IMR-90 (cell line): ENCODE data around the gene OPN4. TPM values are rescaled to one million over a fixed set of nuclear protein-coding genes. Genes with fewer than 3 reads are reported as not detected.

Experiments used
- ATAC-seq: fragments of 200-7000 bp; cut with Tn5 transposase; 2 replicates; pipeline ENCODE4 v1.9.1; 2020; ENCODE audit warnings: low read depth, mild to moderate bottlenecking, moderate library complexity
- BruUV-seq: library from RNA; stranded (reverse); fragments of 400-500 nt; replicated peaks from 2 replicates; lab custom pipeline; 2021; lab: Mats Ljungman, UMichigan
- CTCF ChIA-PET: fragments of 300-600 bp; formaldehyde crosslinking; extraction: SDS; loops from one replicate; lab custom pipeline; 2021; ENCODE audit warnings: antibody characterized with exemption; lab: Yijun Ruan, JAX
- POLR2A ChIA-PET: fragments of 300-600 bp; sonication (Branson Sonifier 250); formaldehyde crosslinking; loops from one replicate; lab custom pipeline; 2022; ENCODE audit warnings: antibody characterized with exemption; ENCODE audit not compliant: unreplicated experiment; lab: Charles Lee
- DNase-seq: peaks from one replicate; pipeline ENCODE4 v3.0.0; 2013
- H2AFZ ChIP-seq: replicated peaks from 2 replicates; pipeline ENCODE3; 2013; ENCODE audit warnings: low read length, mild to moderate bottlenecking; ENCODE audit not compliant: poor library complexity
- H2AK5ac ChIP-seq: 2 replicates; pipeline ENCODE4 v1.6.1; 2013; ENCODE audit warnings: low read depth, low read length, inconsistent platforms
- H2AK9ac ChIP-seq: replicated peaks from 2 replicates; pipeline ENCODE3; 2013; ENCODE audit warnings: mild to moderate bottlenecking, low read depth, low read length, moderate library complexity; ENCODE audit not compliant: poor library complexity
- H2BK120ac ChIP-seq: 2 replicates; pipeline ENCODE4 v1.6.1; 2013; ENCODE audit warnings: low read depth, low read length, inconsistent platforms
- H2BK15ac ChIP-seq: 3 replicates; pipeline ENCODE4 v1.6.1; 2013; ENCODE audit warnings: low read depth, low read length, inconsistent platforms
- H2BK20ac ChIP-seq: 2 replicates; pipeline ENCODE4 v1.6.1; 2013; ENCODE audit warnings: low read depth, mild to moderate bottlenecking, inconsistent platforms, low read length, moderate library complexity
- H2BK5ac ChIP-seq: 2 replicates; pipeline ENCODE4 v1.6.1; 2013; ENCODE audit warnings: mild to moderate bottlenecking, low read depth, low read length, inconsistent platforms; ENCODE audit not compliant: poor library complexity, severe bottlenecking
- H3K14ac ChIP-seq: replicated peaks from 2 replicates; pipeline ENCODE4 v1.6.1; 2013; ENCODE audit warnings: low read depth, low read length, inconsistent platforms
- H3K18ac ChIP-seq: 2 replicates; pipeline ENCODE4 v1.6.1; 2013; ENCODE audit warnings: low read depth, low read length, control low read depth
- H3K23ac ChIP-seq: 2 replicates; pipeline ENCODE4 v1.6.1; 2013; ENCODE audit warnings: low read depth, low read length, inconsistent platforms
- H3K27ac ChIP-seq: 2 replicates; pipeline ENCODE4 v1.5.1; 2013; ENCODE audit warnings: mild to moderate bottlenecking, control low read depth, low read length; ENCODE audit not compliant: insufficient read depth
- H3K27me3 ChIP-seq: 2 replicates; pipeline ENCODE4 v1.6.1; 2013; ENCODE audit warnings: low read length; ENCODE audit not compliant: control insufficient read depth, insufficient read depth
- H3K36me3 ChIP-seq: 2 replicates; pipeline ENCODE4 v1.6.1; 2013; ENCODE audit warnings: low read length, mixed read lengths; ENCODE audit not compliant: control insufficient read depth, insufficient read depth
- H3K4ac ChIP-seq: 2 replicates; pipeline ENCODE4 v1.6.1; 2013; ENCODE audit warnings: low read depth, low read length, inconsistent platforms
- H3K4me1 ChIP-seq: 2 replicates; pipeline ENCODE4 v1.6.1; 2013; ENCODE audit warnings: low read length, mixed read lengths; ENCODE audit not compliant: control insufficient read depth, insufficient read depth
- H3K4me2 ChIP-seq: 2 replicates; pipeline ENCODE4 v1.6.1; 2013; ENCODE audit warnings: low read depth, mild to moderate bottlenecking, control low read depth, low read length, moderate library complexity
- H3K4me3 ChIP-seq: 2 replicates; pipeline ENCODE4 v1.5.1; 2013; ENCODE audit warnings: low read depth, mild to moderate bottlenecking, control low read depth, low read length, moderate library complexity; ENCODE audit not compliant: insufficient read depth
- H3K56ac ChIP-seq: 2 replicates; pipeline ENCODE4 v1.6.1; 2013; ENCODE audit warnings: low read length, inconsistent platforms; ENCODE audit not compliant: insufficient read depth; ENCODE audit errors: extremely low read depth
- H3K79me1 ChIP-seq, 2 experiments: 2 replicates each; pipeline ENCODE4 v1.6.1; 2013; ENCODE audit warnings: low read length in 2 of 2, inconsistent platforms in 1 of 2, low read depth in 1 of 2
- H3K9ac ChIP-seq: 2 replicates; pipeline ENCODE4 v1.6.1; 2013; ENCODE audit warnings: low read depth, low read length, control low read depth
- H3K9me1 ChIP-seq: 2 replicates; pipeline ENCODE4 v1.6.1; 2013; ENCODE audit warnings: low read length, inconsistent platforms; ENCODE audit not compliant: insufficient read depth
- H3K9me3 ChIP-seq: 2 replicates; pipeline ENCODE4 v1.6.1; 2013; ENCODE audit warnings: low read length; ENCODE audit not compliant: control insufficient read depth, insufficient read depth
- H4K20me1 ChIP-seq: 2 replicates; pipeline ENCODE4 v1.6.1; 2013; ENCODE audit warnings: low read length, inconsistent platforms; ENCODE audit not compliant: insufficient read depth
- H4K5ac ChIP-seq: 2 replicates; pipeline ENCODE4 v1.6.1; 2013; ENCODE audit warnings: mild to moderate bottlenecking, low read depth, low read length, control low read depth
- H4K8ac ChIP-seq, 2 experiments: 2 replicates each; pipeline ENCODE4 v1.6.1; 2013; ENCODE audit warnings: low read depth in 2 of 2, low read length in 2 of 2, control low read depth in 1 of 2, inconsistent platforms in 1 of 2
- H4K91ac ChIP-seq: 2 replicates; pipeline ENCODE4 v1.6.1; 2013; ENCODE audit warnings: low read depth, low read length, inconsistent platforms; ENCODE audit not compliant: insufficient read depth
- BHLHE40 ChIP-seq: fragments of 150-350 bp; IDR thresholded peaks from 2 replicates; pipeline ENCODE4 v1.6.1; 2016; ENCODE audit warnings: mild to moderate bottlenecking, low read depth, low read length
- CEBPB ChIP-seq: IDR thresholded peaks from 2 replicates; pipeline ENCODE4 v1.6.1; 2012; ENCODE audit warnings: low read depth, low read length, improper control_type of control experiment
- CHD1 ChIP-seq: IDR thresholded peaks from 2 replicates; pipeline ENCODE4 v1.6.1; 2012; ENCODE audit warnings: low read depth, low read length, improper control_type of control experiment
- FOS ChIP-seq: fragments of 150-350 bp; IDR thresholded peaks from 2 replicates; pipeline ENCODE4 v1.6.1; 2016; ENCODE audit warnings: low read depth, low read length
- RFX5 ChIP-seq: IDR thresholded peaks from 2 replicates; pipeline ENCODE4 v1.8.0; 2012; ENCODE audit warnings: low read depth, mild to moderate bottlenecking, low read length, moderate library complexity
- SMC3 ChIP-seq: fragments of 150-350 bp; IDR thresholded peaks from 2 replicates; pipeline ENCODE4 v1.6.1; 2016; ENCODE audit warnings: low read depth, mild to moderate bottlenecking, antibody characterized with exemption, low read length, moderate library complexity
- WGBS, 2 experiments: methylation state at CpG; one replicate each; pipeline versions ENCODE4 v1.1.5 to v1.1.7; 2013; ENCODE audit warnings: missing lambda C conversion rate in 2 of 2; ENCODE audit not compliant: insufficient read length in 1 of 2; ENCODE audit errors: extremely low coverage in 2 of 2; 5-methylcytosine and 5-hydroxymethylcytosine counted together
- dilution Hi-C: fragments of 300-500 bp; cut with HindIII; formaldehyde crosslinking; loops from one replicate; pipeline ENCODE4 v1.14.3; 2018; ENCODE audit warnings: low sequenced_read_pairs; ENCODE audit not compliant: unreplicated experiment
- in situ Hi-C: fragments of 300-500 bp; cut with MboI; formaldehyde crosslinking; loops from 3 replicates; pipeline ENCODE4 v1.14.3; 2019; ENCODE audit warnings: low sequenced_read_pairs, inconsistent platforms, mixed read lengths
- intact Hi-C: fragments of 100-400 bp; cut with micrococcal nuclease; formaldehyde crosslinking; loops from 2 replicates; pipeline ENCODE4 v1.10.0; 2022
- polyA plus RNA-seq, 3 experiments: library from polyadenylated mRNA; depleted of rRNA; stranded (reverse); fragments of >200 nt; gene quantifications; 2 replicates each; pipeline ENCODE4 v1.2.3, GENCODE V29; 2012; ENCODE audit warnings: low replicate concordance in 1 of 3
- total RNA-seq: library from RNA; depleted of rRNA; stranded (reverse); fragments of >200 nt; gene quantifications from 2 replicates; pipeline ENCODE4 v1.2.3, GENCODE V29; 2012
- TF ChIP-seq, protein P1 (sequence below): conservative IDR thresholded peaks from 2 replicates; pipeline ENCODE4 v1.5.1; 2012; ENCODE audit warnings: mild to moderate bottlenecking, low read depth, low read length, improper control_type of control experiment
- TF ChIP-seq, protein P2 (sequence below): fragments of 150-350 bp; IDR thresholded peaks from 2 replicates; pipeline ENCODE4 v1.6.1; 2016; ENCODE audit warnings: low read depth, mild to moderate bottlenecking, low read length, moderate library complexity, borderline replicate concordance

The OPN4 gene
- total and polyA plus RNA-seq, 2 of the 4 experiments (the other 2 are of a cell fraction), result 0.03 TPM; not detected in 1

DNA sequence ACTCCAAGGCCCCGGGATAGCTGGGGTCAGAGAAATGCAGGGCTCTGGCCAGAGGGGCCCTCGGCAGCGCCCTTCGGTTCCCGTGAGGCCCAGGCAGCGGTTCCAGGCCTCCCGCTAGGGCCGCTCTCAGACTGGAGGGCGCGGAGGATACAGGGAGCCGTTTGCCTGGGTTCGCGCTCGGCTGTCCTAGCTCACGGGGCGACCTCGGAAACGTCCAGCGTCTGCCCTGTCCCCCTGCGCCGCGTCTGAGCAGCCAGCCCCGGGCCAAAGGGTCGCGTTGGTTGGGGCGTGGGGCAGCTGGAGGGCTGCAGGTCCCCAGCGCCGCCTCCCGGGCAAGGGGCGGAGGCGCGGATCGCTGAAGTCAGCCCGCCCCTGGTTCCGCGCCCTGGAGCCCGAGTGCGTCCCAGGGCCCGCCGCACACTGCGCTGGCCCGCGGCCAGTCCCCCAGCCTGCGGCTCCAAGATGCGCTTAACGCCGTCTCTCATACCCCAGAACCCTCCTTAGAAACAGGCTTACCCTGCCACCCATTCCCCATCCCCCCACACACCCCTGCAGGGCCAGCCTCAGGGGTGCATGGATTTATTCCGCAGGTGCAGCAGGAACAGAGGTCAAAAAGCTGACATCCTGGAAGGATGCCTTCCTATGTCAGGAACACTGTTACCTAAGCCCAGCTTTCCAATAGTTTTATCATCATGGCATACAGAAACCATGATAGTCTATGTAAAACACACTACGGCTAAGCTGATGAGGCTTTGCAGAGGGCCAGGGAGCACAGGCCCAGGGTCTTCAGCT is 22.1 kb upstream of the OPN4 start (continued):
- TF ChIP-seq CEBPB (no peak), SMC3 (no peak)

DNA sequence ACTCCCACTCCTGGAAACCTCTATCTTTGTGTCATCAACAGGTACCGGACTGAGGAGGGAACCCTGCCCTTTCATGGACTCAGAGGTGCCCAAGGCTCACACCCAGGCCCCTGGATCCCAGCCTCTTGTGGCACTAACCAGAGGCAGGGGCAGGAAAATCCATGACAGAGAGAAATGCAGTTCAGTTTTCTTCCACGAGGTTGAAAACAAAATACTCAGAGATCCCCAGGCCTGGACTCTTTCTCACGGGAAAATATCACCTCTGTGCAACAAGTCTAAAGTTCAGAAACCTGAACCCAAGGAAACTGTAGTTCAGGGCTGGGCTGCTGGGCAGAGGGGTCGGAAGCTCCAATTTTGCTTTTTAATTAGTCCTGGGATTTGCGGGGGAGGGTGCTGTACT is 21.4 kb upstream of the OPN4 start:
- no peak overlapping the region for H3K14ac ChIP-seq
- H3K36me3 ChIP-seq, result no peaks in the 10 kb centered on the region
- H2BK120ac ChIP-seq, result no peak overlapping the region
- H3K79me1 ChIP-seq, result no peaks in the 10 kb centered on the region
- no peak overlapping the region for H2BK15ac ChIP-seq
- no peak overlapping the region for H3K18ac ChIP-seq
- H2BK20ac ChIP-seq, result no peak overlapping the region
- no peak overlapping the region for H3K56ac ChIP-seq
- no peaks in the 10 kb centered on the region; the same call in 1 of the 2 replicates for H3K9me1 ChIP-seq
- H2BK5ac ChIP-seq, result no peak overlapping the region
- H2AFZ ChIP-seq, result no peak overlapping the region
- no peaks in the 10 kb centered on the region for H3K9me3 ChIP-seq
- H2AK9ac ChIP-seq, result no peak overlapping the region
- dilution Hi-C loops (no loop called here), intact Hi-C loops (no loop called here), in situ Hi-C loops (no loop called here)
- no TSS peak for BruUV-seq
- no peak overlapping the region for H4K5ac ChIP-seq
- H3K27me3 ChIP-seq, result no peaks in the 10 kb centered on the region
- POLR2A ChIA-PET, result no interaction called here
- DNase-seq (no peak), ATAC-seq (no peak)
- H3K9ac ChIP-seq, result no peak overlapping the region
- no peak overlapping the region for H3K4me3 ChIP-seq
- H3K23ac ChIP-seq, result no peak overlapping the region
- peaks cover 12% of the 10 kb centered on the region for H3K4me1 ChIP-seq
- no peak overlapping the region for H3K4ac ChIP-seq
- WGBS, 2 experiments, result 83% methylated on average over 1 of the region's 5 CpGs; no CpG with 5 or more reads in 1 of the 2 experiments
- CTCF ChIA-PET, result interaction anchor here (0.7 kb wide), 1 partner anchor 23 kb away, joined by 3 read pairs; no protein-coding TSS in a partner anchor
- no peak overlapping the region for H4K8ac ChIP-seq
- H4K91ac ChIP-seq, result no peak overlapping the region
- H3K4me2 ChIP-seq, result no peak overlapping the region
- no peaks in the 10 kb centered on the region for H4K20me1 ChIP-seq
- TF ChIP-seq FOS, result no peak
- TF ChIP-seq, protein P1, sequence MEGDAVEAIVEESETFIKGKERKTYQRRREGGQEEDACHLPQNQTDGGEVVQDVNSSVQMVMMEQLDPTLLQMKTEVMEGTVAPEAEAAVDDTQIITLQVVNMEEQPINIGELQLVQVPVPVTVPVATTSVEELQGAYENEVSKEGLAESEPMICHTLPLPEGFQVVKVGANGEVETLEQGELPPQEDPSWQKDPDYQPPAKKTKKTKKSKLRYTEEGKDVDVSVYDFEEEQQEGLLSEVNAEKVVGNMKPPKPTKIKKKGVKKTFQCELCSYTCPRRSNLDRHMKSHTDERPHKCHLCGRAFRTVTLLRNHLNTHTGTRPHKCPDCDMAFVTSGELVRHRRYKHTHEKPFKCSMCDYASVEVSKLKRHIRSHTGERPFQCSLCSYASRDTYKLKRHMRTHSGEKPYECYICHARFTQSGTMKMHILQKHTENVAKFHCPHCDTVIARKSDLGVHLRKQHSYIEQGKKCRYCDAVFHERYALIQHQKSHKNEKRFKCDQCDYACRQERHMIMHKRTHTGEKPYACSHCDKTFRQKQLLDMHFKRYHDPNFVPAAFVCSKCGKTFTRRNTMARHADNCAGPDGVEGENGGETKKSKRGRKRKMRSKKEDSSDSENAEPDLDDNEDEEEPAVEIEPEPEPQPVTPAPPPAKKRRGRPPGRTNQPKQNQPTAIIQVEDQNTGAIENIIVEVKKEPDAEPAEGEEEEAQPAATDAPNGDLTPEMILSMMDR, result no peak
- TF ChIP-seq SMC3, result no peak
- TF ChIP-seq CHD1, result no peak
- no peak for TF ChIP-seq BHLHE40
- TF ChIP-seq RFX5, result no peak
- TF ChIP-seq CEBPB, result no peak
- TF ChIP-seq, protein P2, sequence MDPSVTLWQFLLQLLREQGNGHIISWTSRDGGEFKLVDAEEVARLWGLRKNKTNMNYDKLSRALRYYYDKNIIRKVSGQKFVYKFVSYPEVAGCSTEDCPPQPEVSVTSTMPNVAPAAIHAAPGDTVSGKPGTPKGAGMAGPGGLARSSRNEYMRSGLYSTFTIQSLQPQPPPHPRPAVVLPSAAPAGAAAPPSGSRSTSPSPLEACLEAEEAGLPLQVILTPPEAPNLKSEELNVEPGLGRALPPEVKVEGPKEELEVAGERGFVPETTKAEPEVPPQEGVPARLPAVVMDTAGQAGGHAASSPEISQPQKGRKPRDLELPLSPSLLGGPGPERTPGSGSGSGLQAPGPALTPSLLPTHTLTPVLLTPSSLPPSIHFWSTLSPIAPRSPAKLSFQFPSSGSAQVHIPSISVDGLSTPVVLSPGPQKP, result no peak
- 0 out of 2 replicates have a peak overlapping the region, but pooled peaks have one; percentile 14 for H2AK5ac ChIP-seq
- H3K27ac ChIP-seq, result no peak overlapping the region
